ENCODE measurements around the gene GABRG3.

The GABRG3 gene

DNA sequence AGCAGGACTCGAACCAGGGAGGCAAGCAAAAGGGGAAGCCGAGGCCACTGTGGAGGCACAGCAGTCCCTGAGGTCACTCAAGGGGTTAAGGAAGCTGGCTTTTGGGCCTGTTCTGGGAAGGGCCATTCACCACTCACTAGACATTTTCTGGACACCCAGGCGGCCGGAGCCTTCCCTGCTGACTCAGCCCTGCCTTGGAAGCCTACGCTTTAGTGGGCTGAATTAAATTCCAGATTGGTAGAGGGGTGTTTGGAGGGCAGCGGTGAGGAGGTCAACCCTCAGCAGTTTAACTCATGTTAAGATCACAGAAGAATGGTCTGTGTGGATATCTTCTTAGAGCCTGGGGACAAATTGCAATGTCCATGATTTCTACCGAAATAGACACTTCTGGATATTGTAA lies 152.8 kb downstream of the GABRG3 start (continued):
- TF ChIP-seq, protein P1, sequence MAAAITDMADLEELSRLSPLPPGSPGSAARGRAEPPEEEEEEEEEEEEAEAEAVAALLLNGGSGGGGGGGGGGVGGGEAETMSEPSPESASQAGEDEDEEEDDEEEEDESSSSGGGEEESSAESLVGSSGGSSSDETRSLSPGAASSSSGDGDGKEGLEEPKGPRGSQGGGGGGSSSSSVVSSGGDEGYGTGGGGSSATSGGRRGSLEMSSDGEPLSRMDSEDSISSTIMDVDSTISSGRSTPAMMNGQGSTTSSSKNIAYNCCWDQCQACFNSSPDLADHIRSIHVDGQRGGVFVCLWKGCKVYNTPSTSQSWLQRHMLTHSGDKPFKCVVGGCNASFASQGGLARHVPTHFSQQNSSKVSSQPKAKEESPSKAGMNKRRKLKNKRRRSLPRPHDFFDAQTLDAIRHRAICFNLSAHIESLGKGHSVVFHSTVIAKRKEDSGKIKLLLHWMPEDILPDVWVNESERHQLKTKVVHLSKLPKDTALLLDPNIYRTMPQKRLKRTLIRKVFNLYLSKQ (tag by site-specific recombination; IDR thresholded peaks at IDR 0.05; ENCODE audit: borderline replicate concordance) = no peak
- TF ChIP-seq ZNF10 (tag by site-specific recombination; IDR thresholded peaks at IDR 0.05) = no peak
- no peak for TF ChIP-seq ZNF174 (tag by site-specific recombination; IDR thresholded peaks at IDR 0.05)
- no peak for TF ChIP-seq ZFP37 (tag by site-specific recombination; IDR thresholded peaks at IDR 0.05)
- no peak for TF ChIP-seq ZNF701 (tag by site-specific recombination; IDR thresholded peaks at IDR 0.05)
- no peak for TF ChIP-seq HOXC10 (CRISPR knock-in tag; IDR thresholded peaks at IDR 0.05)
- TF ChIP-seq ZNF561 (tag by site-specific recombination; IDR thresholded peaks at IDR 0.05; ENCODE audit: borderline replicate concordance) = no peak
- TF ChIP-seq BCL11A (tag by site-specific recombination; IDR thresholded peaks at IDR 0.05; ENCODE audit: low read depth) = no peak
- no peak for TF ChIP-seq ZNF324 (tag by site-specific recombination; IDR thresholded peaks at IDR 0.05)
- no peak for TF ChIP-seq OVOL3 (tag by site-specific recombination; IDR thresholded peaks at IDR 0.05)
- TF ChIP-seq KLF1 (tag by site-specific recombination; IDR thresholded peaks at IDR 0.05) = no peak
- no peak for TF ChIP-seq ZNF221 (tag by site-specific recombination; IDR thresholded peaks at IDR 0.05; ENCODE audit: borderline replicate concordance)

DNA sequence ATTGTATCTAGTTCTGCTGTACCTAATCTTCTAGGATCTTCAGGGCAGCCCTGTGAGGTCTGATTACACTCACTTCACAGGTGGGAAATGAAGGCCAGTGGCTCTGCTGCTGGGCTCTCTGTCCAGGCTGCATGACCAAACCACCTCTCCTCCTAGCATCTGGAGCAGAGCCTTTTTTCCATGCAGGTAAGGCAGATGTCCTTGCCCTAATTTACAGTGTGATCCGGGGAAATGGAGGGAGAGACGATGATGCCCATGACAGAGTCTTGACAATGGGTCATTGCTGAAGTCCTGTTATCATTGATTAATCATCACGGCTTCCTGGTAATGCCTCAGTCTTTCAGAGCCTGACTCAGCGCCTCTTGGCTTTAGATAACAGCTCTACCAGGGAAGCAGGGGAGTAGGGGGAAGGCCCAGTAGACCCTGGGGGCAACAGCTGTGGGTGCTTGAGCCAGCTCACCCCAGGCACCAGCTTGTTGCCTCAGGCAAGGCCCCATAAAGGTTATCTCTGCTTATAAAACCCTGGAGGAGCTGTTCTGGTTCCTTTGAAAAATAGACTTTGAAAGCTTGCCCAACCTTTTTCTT lies 153.4 kb downstream of the GABRG3 start:
- ChIA-PET CTCF (no interaction called here), POLR2A (no interaction called here)
- H3K27ac ChIP-seq (ENCODE audit: extremely low read depth, low read depth, low read length) = no peak overlapping the region
- no peaks in the 10 kb centered on the region for H3K36me3 ChIP-seq (ENCODE audit: control insufficient read depth in 2 of 2, insufficient read depth in 1 of 2, low read length in 2 of 2)
- no peak for TF ChIP-seq KLF9 (tag by site-specific recombination; IDR thresholded peaks at IDR 0.05; ENCODE audit: low read depth)
- TF ChIP-seq, protein P2, sequence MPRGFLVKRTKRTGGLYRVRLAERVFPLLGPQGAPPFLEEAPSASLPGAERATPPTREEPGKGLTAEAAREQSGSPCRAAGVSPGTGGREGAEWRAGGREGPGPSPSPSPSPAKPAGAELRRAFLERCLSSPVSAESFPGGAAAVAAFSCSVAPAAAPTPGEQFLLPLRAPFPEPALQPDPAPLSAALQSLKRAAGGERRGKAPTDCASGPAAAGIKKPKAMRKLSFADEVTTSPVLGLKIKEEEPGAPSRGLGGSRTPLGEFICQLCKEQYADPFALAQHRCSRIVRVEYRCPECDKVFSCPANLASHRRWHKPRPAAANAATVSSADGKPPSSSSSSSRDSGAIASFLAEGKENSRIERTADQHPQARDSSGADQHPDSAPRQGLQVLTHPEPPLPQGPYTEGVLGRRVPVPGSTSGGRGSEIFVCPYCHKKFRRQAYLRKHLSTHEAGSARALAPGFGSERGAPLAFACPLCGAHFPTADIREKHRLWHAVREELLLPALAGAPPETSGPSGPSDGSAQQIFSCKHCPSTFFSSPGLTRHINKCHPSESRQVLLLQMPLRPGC (tag by site-specific recombination; IDR thresholded peaks at IDR 0.05) = no peak
- TF ChIP-seq, protein P3, sequence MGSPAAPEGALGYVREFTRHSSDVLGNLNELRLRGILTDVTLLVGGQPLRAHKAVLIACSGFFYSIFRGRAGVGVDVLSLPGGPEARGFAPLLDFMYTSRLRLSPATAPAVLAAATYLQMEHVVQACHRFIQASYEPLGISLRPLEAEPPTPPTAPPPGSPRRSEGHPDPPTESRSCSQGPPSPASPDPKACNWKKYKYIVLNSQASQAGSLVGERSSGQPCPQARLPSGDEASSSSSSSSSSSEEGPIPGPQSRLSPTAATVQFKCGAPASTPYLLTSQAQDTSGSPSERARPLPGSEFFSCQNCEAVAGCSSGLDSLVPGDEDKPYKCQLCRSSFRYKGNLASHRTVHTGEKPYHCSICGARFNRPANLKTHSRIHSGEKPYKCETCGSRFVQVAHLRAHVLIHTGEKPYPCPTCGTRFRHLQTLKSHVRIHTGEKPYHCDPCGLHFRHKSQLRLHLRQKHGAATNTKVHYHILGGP (tag by site-specific recombination; IDR thresholded peaks at IDR 0.05) = no peak
- TF ChIP-seq, protein P4, sequence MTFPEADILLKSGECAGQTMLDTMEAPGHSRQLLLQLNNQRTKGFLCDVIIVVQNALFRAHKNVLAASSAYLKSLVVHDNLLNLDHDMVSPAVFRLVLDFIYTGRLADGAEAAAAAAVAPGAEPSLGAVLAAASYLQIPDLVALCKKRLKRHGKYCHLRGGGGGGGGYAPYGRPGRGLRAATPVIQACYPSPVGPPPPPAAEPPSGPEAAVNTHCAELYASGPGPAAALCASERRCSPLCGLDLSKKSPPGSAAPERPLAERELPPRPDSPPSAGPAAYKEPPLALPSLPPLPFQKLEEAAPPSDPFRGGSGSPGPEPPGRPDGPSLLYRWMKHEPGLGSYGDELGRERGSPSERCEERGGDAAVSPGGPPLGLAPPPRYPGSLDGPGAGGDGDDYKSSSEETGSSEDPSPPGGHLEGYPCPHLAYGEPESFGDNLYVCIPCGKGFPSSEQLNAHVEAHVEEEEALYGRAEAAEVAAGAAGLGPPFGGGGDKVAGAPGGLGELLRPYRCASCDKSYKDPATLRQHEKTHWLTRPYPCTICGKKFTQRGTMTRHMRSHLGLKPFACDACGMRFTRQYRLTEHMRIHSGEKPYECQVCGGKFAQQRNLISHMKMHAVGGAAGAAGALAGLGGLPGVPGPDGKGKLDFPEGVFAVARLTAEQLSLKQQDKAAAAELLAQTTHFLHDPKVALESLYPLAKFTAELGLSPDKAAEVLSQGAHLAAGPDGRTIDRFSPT (tag by site-specific recombination; IDR thresholded peaks at IDR 0.05) = no peak
- no peak for TF ChIP-seq ZNF146 (tag by site-specific recombination; IDR thresholded peaks at IDR 0.05)
- no peak for TF ChIP-seq ZSCAN23 (tag by site-specific recombination; IDR thresholded peaks at IDR 0.05)
- H3K4me3 ChIP-seq (ENCODE audit: low read depth, low read length) = no peak overlapping the region
- H3K9me3 ChIP-seq (ENCODE audit: control insufficient read depth, insufficient read depth, low read depth, low read length) = no peaks in the 10 kb centered on the region
- no peaks in the 10 kb centered on the region for H3K4me1 ChIP-seq (ENCODE audit: control insufficient read depth, insufficient read depth, low read length)

DNA sequence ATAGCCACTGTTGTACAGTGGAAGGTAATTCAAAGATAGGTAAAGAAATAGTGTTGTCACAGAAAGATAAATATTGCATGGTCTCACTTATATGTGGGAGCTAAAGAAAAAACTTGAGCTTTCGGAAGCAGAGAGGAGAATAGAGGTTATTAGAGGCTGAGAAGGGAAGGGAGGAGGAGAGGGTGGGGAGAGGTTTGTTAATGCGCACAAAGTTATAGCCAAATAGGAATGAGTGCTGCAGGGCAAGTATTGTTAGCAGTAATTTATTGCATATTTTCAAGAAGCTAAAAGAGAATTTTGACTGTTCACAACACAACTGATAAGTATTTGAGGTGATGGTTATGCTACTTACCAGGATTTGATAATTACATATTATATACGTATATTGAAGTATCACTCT lies 154.2 kb downstream of the GABRG3 start:
- POLR2A ChIA-PET = no interaction called here
- Histone ChIP-seq H3K4me1 (ENCODE audit: control insufficient read depth, insufficient read depth, low read length) (no peaks in the 10 kb centered on the region), H3K27ac (ENCODE audit: extremely low read depth, low read depth, low read length) (no peak overlapping the region), H3K9me3 (ENCODE audit: control insufficient read depth, insufficient read depth, low read depth, low read length) (no peaks in the 10 kb centered on the region), H3K36me3 (ENCODE audit: control insufficient read depth in 2 of 2, insufficient read depth in 1 of 2, low read length in 2 of 2) (no peaks in the 10 kb centered on the region), H3K4me3 (ENCODE audit: low read depth, low read length) (no peak overlapping the region)
- CTCF ChIA-PET = interaction anchor here (0.6 kb wide), 1 partner anchor 1151 kb away, joined by 4 read pairs; no protein-coding TSS in a partner anchor
- TF ChIP-seq, protein P5, sequence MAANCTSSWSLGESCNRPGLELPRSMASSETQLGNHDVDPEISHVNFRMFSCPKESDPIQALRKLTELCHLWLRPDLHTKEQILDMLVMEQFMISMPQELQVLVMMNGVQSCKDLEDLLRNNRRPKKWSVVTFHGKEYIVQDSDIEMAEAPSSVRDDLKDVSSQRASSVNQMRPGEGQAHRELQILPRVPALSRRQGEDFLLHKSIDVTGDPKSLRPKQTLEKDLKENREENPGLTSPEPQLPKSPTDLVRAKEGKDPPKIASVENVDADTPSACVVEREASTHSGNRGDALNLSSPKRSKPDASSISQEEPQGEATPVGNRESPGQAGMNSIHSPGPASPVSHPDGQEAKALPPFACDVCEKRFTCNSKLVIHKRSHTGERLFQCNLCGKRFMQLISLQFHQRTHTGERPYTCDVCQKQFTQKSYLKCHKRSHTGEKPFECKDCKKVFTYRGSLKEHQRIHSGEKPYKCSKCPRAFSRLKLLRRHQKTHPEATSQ (tag by site-specific recombination; IDR thresholded peaks at IDR 0.05) = no peak
- no peak for TF ChIP-seq ZNF621 (tag by site-specific recombination; IDR thresholded peaks at IDR 0.05)
- TF ChIP-seq TRIM28 (IDR thresholded peaks at IDR 0.05; ENCODE audit: borderline replicate concordance, low read length) = no peak
- no peak for TF ChIP-seq ZNF23 (tag by site-specific recombination; IDR thresholded peaks at IDR 0.05; ENCODE audit: borderline replicate concordance)
